HG02852 (cell line): ENCODE measurements around the gene STK32B.
"Not testable (repeated sequence)": the region's sequence is repeated elsewhere in the genome, so short reads cannot be mapped to it uniquely, and the experiment has no call there.

Source experiments
- ATAC-seq: cut with Tn5 transposase; IDR thresholded peaks from one replicate; pipeline ENCODE4 v1.9.1; 2021; ENCODE audit warnings: mild to moderate bottlenecking, moderate library complexity; ENCODE audit not compliant: unreplicated experiment

STK32B gene

DNA sequence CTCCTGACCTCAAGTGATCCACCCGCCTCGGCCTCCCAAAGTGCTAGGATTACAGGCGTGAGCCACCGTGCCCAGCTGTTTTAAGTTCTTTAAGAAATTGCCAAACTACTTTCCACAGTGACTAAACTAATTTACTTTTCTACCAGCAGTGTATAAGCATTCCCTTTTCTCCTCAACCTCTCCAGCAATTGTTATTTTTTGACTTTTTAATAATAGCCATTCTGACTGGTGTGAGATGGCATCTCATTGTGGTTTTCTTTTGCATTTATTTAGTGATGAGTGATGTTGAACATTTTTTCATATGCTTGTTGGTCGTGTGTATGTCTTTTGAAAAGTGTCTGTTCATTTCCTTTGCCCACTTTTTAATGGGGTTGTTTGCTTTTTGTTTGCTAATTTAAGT, 199.3 kb downstream of the STK32B start:
- ATAC-seq, result not testable (repeated sequence)

DNA sequence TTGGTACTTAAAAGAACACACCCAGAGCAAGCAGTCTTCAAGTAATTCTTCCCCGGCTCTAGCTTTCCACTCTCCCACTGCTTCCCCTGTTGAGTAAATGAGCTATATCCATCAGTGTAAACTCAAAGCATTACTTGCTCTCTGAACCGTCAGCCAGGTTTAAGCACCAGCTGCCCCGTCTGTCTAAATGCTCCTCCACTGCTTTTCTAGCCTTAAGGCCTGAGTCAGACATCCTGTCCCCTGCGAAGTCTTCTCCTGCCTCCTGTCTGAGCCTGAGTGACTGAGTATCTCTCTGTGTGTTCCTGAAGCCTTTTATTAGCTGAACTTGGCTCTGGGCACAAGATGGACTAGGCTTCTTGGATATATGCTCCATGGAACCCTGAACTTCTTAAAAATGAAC, 205.1 kb downstream of the STK32B start:
- ATAC-seq, result no peak

DNA sequence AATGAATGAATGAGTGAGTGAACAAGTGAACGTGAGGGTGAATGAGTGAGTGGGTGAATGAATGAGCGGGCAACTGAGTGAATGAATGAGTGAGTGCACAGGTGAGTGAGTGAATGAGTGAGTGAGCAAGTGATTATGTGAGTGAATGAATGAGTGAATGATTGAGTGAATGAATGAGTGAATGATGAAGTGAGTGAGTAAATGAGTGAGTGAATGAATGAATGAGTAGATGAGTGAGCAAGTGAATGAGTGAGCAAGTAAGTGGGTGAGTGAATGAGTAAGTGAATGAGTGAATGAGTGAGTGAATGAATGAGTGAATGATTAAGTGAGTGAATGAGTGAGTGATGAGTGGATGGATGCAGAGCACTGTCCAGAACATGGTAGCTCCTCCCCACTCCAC, 205.8 kb downstream of the STK32B start:
- no peak for ATAC-seq

DNA sequence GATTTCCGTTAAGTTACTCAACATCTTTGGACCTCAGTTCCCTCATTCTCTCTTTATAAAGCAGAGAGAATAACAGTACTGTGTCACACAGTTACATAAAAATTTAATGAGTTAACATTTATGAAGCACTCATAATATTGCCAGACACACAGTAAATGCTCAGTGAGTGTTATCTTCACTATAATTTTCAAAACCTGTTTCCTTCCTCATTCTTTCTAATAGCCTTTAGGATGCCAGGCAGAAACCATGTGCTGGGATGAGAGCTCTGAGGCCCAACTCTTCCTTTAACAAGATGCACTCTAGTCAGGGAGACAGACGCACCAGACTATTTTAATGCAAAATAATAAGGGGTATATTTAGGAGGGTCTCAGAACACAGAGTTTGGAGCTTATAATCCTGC, 208.2 kb downstream of the STK32B start:
- ATAC-seq, result no peak

DNA sequence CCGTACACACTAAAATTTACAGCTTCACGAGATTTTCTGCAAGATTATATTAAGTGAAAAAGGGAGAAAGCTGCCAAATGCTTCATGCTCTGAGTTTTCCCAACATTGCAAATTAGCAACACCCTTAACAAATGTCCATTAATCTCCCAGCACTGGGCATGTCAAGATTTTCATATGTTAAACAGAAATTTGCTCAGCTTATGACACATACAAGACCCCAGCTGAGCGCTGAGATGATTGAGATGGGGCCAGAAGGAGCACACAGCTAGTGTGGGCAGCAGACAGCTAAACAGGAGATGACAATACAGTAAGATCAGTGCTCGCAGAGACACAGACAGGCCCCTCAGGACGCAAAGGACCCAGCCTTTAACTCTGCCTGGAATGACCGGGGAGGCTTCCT, 208.8 kb downstream of the STK32B start:
- no peak for ATAC-seq

DNA sequence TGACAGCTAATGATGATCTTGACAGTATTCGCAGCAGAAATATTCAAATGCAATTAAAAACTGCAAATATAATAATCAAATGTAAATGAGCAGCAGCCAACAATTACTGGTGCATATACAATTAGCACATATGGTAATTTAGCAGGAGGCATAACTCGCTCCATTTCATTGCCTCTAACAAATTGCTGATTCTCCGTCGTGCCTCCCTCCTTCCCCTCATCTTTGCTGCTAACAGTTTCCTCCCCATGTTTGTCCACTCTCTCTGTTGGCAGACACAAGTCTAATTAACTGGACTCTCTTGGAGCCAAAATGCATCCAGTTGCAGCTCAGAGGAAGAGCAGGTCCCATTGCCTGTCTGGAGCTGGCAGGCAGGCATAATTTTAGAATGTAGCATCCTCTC, 210.6 kb downstream of the STK32B start:
- ATAC-seq, result no peak

DNA sequence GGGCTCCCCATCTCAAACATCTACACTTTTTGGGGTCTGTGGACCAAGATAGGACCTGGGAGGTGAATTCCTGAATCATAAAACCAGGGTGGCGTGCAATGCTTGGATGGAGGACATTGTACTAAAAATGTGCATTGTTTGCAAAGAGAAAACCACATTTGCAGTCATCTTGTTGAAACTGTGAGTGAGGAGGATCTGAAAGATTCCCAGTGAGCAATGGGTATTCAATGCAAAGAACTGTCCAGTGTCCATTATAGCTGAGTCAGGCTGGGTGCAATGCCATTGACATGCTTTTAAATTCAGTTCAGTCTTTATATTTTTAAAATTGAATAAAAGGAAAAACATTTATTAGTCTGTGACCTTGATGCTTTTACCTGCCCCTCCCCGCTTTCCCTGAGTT, 215.7 kb downstream of the STK32B start:
- ATAC-seq, result no peak

DNA sequence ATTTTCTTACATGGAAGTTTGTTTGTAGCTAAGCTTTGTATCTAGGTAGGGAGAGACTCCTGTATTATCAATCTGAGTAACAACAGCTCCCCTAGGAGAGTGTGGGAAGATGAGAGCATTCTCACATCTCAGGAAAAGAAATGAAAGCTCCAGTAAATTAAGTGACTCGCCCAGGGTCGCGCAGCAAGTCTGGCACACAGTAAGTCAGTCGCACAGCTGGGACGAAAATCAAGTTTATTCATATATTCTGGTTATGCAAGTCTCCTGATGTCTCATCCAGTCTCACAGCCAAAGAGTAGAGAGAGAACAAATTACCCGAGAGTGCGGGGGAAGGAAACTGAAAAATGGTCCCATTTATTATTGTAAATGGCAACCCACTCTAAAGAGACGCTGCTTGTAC, 216.1 kb downstream of the STK32B start:
- ATAC-seq, result no peak

DNA sequence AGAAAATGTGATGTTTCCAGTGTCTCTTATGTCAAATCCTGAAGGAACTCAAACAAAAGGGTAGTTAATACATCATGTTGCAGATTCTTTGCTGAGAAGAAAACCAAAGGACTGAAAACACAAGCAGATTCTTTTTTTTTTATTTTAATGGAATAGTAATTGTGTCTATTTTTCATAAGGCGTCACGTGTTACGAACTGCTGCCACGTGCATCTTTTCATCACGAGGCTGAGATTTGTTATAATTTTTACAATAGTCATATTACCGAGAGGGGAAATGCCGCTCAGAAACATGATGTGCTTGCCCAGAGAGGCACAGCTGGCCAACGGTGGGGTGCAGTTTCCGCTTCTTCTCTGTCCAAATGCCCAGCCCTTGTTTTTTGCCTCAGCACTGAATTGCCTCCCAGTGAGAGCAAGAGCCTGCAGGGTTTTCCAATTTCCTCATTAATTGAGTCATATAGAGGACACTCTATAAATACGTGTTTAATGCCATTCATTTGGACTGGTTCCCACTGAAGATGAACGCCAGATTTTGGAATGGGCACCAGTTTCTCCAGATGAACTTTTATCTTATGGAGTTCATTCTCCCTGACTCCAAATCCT, 225.3 kb downstream of the STK32B start:
- no peak for ATAC-seq

DNA sequence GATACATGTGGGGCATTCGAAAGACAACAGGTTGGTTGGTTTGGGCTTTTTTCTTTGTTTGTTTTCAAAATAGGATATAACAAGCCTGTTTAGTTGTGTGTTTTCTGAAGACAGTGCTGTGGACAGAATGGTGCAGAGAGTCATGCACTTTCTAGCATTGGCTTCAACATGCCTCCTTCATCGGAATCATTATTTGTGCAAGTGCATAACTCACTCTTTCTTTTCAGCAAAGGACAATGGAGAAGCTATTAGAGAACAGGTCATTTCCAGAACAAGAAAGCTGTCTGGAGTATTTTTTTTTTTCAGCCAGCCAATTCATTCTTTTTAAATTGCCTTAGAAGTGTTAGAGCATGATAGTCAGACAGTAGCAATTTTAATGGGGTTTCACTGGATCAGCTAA, 225.8 kb downstream of the STK32B start:
- ATAC-seq, result no peak

DNA sequence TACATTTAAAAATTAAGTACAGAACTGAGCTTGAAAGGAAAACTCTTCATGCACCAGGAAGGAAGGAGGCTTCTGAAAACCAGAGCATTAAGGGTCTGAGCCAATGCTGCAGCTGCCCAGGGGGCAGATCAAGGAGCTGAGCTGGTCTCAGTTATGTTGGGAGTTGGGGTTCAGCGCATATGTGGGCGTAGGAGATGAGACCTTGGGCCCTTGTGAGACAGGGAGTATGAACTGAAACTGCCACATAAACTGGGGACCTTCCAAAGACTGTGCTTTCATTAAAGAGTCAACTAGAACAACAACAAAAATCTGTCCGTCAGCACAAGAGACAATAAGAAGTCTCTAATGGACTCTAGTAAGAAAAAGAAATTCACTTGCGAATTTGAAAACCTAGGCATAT, 226.9 kb downstream of the STK32B start:
- no peak for ATAC-seq

DNA sequence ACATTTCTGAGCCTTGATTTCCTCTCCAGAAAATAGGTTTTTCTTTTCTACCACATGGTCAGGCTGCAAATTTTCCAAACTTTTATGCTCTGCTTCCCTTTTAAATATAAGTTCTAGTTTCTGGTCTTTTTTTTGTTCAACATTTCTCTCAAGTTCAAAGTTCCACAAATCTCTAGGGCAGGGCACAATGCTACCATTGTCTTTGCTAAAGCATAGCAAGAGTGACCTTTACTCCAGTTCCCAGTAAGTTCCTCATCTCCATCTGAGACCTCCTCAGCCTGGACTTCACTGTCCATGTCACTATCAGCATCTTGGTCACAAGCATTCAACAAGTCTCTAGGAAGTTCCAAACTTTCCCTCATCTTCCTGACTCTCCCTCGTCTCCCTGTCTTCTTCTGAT, 228.8 kb downstream of the STK32B start:
- ATAC-seq, result not testable (repeated sequence)

DNA sequence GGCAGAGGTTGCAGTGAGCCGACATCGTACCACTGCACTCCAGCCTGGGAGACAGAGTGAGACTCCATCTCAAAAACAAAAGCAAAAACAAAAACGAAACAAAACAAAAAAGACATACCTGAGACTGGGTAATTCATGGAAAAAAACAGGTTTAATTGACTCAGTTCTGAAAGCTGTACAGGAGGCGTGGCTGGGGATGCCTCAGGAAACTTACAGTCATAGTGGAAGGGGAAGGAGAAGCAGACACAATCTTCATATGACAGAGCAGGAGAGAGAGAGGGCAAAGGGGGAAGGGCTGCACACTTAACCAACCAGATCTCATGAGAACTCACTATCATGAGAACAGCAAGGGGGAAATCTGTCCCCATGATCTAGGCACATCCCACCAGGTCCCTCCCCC, 229.5 kb downstream of the STK32B start:
- no peak for ATAC-seq

DNA sequence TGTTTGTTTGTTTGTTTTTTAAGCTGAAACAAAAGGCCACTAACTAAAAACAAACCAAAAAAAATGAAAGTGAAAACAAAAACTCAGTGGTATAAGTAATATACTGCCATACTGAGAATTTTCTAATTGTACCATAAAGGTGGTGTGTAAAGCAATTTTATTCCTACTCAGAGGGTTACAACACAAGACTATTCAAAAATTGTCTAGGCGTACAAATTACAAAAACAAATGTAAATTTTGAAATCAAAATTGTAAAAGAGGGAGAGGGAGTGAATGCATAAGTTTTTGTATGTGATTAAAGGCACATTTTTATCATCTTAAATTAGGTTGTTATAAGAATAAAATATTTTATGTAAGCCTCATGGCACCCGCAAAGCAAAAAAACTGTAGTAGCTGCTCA, 232.6 kb downstream of the STK32B start:
- no peak for ATAC-seq

DNA sequence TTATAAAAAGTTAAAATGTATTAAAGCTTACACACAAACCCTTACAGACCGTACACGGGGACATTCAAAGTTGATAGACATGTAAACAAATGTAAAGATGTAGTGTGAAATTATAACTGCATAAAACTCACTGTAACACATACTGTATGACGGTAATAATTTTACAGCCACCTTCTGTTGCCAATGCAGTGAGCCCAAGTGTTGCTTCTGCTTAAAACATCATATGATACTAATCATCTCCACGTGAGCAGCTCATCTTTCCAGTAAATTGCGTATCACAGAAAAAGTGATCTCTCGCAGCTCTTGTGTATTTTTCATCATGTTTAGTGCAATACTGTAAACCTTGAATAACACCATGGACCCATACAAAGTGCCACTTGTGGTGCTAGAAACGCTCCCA, 233.2 kb downstream of the STK32B start:
- ATAC-seq, result no peak

DNA sequence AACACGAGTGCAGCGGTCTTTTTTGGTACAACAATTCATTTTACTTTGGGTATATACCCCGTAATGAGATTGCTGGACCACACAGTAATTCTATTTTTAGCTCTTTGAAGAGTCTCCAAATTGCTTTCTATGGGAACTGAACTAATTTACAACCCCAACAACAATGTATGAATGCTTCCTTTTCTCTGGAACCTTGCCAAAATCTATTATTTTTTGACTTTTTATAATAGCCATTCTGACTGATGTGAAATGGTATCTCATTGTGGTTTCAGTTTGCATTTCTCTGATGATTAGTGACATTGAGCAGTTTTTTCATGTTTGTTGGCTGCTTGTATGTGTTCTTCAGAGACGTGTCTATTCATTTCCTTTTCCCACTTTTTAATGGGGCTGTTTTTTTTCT, 240.8 kb downstream of the STK32B start:
- ATAC-seq, result no peak

DNA sequence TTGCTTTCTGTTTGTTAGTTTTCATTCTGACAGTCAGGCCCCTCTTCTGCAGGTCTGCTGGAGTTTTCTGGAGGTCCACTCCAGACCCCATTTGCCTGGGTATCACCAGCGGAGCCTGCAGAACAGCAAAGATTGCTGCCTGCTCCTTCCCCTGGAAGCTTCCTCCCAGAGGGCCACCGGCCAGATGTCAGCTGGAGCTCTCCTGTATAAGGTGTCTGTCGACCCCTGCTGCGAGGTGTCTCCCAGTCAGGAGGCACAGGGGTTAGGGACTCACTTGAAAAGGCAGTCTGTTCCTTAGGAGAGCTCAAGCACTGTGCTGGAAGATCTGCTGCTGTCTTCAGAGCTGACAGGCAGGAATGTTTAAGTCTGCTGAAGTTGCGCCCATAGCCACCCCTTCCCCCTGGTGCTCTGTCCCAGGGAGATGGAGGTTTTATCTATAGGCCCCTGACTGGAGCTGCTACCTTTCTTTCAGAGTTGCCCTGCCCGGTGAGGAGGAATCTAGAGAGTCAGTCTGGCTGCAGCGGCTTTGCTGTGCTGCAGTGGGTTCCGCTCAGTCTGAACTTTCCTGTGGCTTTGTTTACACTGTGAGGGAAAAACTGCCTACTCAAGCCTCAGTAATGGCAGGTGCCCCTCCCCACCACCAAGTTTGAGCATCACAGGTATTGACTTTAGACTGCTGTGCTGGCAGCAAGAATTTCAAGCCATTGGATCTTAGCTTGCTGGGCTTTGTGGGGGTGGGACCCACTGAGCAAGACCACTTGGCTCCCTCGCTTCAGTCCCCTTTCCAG, 246.9 kb downstream of the STK32B start:
- not testable (repeated sequence) for ATAC-seq

DNA sequence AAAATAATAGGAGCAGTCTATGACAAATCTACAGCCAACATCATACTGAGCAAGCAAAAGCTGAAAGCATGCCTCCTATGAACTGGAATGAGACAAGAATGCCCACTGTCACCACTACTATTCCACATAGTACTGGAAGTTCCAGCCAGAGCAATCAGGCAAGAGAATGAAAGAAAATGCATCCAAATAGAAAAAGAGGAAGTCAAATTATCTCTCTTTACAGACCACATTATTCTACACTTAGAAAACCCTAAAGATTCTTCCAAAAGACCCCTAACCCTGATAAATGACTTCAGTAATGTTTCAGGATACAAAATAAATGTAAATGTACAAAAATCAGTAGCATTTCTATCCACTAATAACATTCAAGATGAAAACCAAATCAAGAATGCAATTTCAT, 249.0 kb downstream of the STK32B start:
- no peak for ATAC-seq

DNA sequence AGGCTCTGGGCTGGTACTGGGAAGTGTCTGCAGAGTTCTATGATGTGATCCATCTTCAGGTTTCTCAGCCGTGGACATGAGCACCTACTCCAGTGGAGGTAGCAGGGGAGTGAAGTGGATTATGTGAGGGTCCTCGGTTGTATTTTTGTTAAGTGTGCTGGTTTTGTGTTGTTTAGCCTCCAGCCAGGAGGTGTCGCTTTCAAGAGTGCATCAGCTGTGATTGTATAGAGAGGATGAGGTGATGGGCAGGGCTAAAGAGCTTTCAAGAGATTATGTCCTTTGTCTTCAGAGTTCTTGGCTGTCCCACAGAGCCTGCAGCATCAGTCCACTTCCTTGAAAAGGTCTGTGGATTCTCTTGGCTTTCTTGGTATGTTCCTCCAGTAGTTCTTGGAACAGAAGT, 256.6 kb downstream of the STK32B start:
- no peak for ATAC-seq

DNA sequence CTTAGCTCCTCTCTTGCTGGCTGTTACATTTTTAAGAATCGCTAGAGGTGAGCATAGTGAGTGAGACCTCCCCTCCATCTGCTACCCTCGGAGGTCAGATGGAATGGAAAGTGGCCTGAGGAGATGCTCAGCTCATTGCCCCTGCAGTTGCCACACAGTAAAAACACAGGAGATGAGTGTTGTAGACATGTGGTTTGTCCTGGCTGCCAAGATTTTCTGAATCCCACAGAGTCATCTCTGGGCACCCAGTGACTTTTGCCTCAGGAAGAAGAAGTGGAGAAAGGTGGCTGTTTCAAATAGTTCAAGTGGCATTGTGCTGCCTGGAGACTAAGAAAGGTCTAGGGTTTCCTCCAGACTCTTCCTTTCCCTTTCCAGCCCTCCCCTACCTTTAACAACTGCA, 271.0 kb downstream of the STK32B start:
- no peak for ATAC-seq

DNA sequence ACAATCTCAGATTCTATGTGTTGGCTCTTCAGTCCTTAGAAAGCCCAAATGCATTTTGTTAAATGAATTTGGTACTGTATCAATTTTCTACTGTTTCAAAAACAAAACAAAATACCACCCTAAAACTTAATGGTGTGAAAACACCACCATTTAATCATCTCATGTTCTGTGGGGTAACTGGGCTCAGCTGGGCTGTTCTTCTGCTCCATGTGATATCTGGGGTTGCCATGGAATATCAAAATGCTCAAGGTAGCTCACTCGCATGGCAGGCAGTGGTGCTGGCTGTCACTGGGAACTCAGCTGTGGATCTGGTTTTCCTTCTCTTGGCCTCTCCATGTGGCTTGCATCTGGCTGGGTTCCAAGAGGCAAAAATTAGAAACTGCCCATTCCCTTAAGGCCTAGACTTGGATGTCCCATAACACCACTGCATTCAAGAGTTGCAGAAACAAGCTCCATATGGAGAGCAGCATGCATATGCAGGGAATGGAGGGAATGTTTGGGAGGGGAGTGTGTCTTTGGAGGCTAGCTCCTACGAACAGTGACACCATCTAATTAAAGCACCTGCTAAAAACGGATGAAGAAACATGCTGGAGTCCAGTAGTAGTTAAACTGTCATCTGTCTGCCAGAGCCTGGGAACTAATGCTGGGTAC, 279.2 kb downstream of the STK32B start:
- no peak for ATAC-seq

DNA sequence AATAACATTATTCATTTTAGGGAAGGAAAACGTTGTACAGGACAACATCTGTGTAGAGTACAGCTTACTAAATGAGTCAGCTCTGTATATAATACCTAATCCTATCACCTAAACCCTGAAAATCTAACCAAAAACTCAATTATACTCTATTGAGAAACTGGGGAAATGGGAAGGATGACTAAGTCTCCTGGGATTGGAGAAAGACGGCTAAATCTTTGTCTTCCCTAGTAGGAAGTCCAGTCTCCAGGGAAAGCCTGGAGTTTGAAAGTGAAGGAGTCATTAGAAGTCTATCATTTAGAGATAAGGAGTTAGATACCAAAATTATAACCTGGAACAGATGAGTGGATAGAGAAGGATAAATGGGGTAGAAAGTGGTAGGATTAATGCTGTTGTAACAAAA, 286.5 kb downstream of the STK32B start:
- no peak for ATAC-seq
